CD4-positive, alpha-beta memory T cell (primary cell): ENCODE data around the gene CD55. TPM values are rescaled to one million over a fixed set of nuclear protein-coding genes. Genes with fewer than 3 reads are reported as not detected.
A peak's percentile ranks its signal among the peaks of the same experiment; 100 is the strongest.

ENCODE experiments used
- CTCF ChIA-PET: fragments of 350-600 bp; sonication (Branson Sonifier 250); formaldehyde crosslinking; loops from one replicate; lab custom pipeline; 2021; ENCODE audit warnings: inconsistent platforms; ENCODE audit not compliant: partially characterized antibody; lab: Charles Lee
- POLR2A ChIA-PET: fragments of 350-600 bp; sonication (Branson Sonifier 250); formaldehyde crosslinking; loops from one replicate; lab custom pipeline; 2021; ENCODE audit not compliant: partially characterized antibody; lab: Charles Lee
- DNase-seq, 5 donors: peaks; one replicate each; pipeline versions ENCODE4 v3.0.0 to v3.0.0-alpha.2; 2020 to 2022; ENCODE audit warnings: mixed read lengths in 1 of 5
- H3K27ac ChIP-seq: one replicate; pipeline ENCODE4 v1.7.0; 2013; ENCODE audit warnings: low read depth, low read length
- H3K27me3 ChIP-seq: 2 replicates; pipeline ENCODE4 v1.7.0; 2013; ENCODE audit warnings: mild to moderate bottlenecking, low read length, moderate library complexity; ENCODE audit not compliant: insufficient read depth
- H3K36me3 ChIP-seq: 2 replicates; pipeline ENCODE4 v1.7.0; 2013; ENCODE audit warnings: mild to moderate bottlenecking, low read length, moderate library complexity; ENCODE audit not compliant: insufficient read depth
- H3K4me1 ChIP-seq: 2 replicates; pipeline ENCODE4 v1.7.0; 2013; ENCODE audit warnings: mild to moderate bottlenecking, low read length, moderate library complexity; ENCODE audit not compliant: insufficient read depth
- H3K4me3 ChIP-seq, 2 donors: one replicate each; pipeline ENCODE4 v1.7.0; 2013; ENCODE audit warnings: low read length in 2 of 2, mild to moderate bottlenecking in 1 of 2
- H3K9me3 ChIP-seq, 2 donors: one replicate each; pipeline ENCODE4 v1.7.0; 2013; ENCODE audit warnings: low read length in 2 of 2, control low read depth in 1 of 2; ENCODE audit not compliant: control insufficient read depth in 1 of 2
- H3K27ac Mint-ChIP-seq, 7 donors: one replicate each; pipeline ENCODE4 v1.8.0; 2020 to 2021; ENCODE audit warnings: mixed read lengths in 7 of 7, mild to moderate bottlenecking in 6 of 7, inconsistent platforms in 3 of 7, moderate library complexity in 3 of 7
- H3K27me3 Mint-ChIP-seq, 2 donors: one replicate each; pipeline ENCODE4 v1.8.0; 2020 to 2021; ENCODE audit warnings: mixed read lengths in 2 of 2
- H3K36me3 Mint-ChIP-seq, 2 donors: one replicate each; pipeline ENCODE4 v1.8.0; 2020 to 2021; ENCODE audit warnings: mixed read lengths in 2 of 2, inconsistent platforms in 1 of 2, mild to moderate bottlenecking in 1 of 2
- H3K4me1 Mint-ChIP-seq, 4 donors: one replicate each; pipeline ENCODE4 v1.8.0; 2020 to 2021; ENCODE audit warnings: mixed read lengths in 4 of 4, mild to moderate bottlenecking in 1 of 4
- H3K4me3 Mint-ChIP-seq, 8 donors: one replicate each; pipeline ENCODE4 v1.8.0; 2020 to 2021; ENCODE audit warnings: mixed read lengths in 8 of 8, mild to moderate bottlenecking in 7 of 8, moderate library complexity in 6 of 8, inconsistent platforms in 3 of 8
- H3K9me3 Mint-ChIP-seq, 8 donors: one replicate each; pipeline ENCODE4 v1.8.0; 2020 to 2021; ENCODE audit warnings: mixed read lengths in 8 of 8, mild to moderate bottlenecking in 5 of 8, inconsistent platforms in 3 of 8, moderate library complexity in 1 of 8
- intact Hi-C: fragments of 100-400 bp; cut with micrococcal nuclease; formaldehyde crosslinking; loops from one replicate; pipeline ENCODE4 v1.15.1; 2023
- polyA plus RNA-seq, 2 donors: library from polyadenylated mRNA; unstranded; fragments of 300-500 nt; fragmentation: Illumina TruSeq; gene quantifications; one replicate each; pipeline ENCODE4 v1.2.3, GENCODE V29; 2021
- total RNA-seq, 2 experiments: library from RNA; stranded (reverse); gene quantifications; one replicate each; pipeline ENCODE4 v1.2.3, GENCODE V29; 2021

CD55 gene
- total and polyA plus RNA-seq, 4 experiments from 2014 or later, result 69.0 to 92.1 (median 75.2) TPM

- ChIA-PET CTCF (no interaction called here), POLR2A (no interaction called here)
- Mint-ChIP-seq H3K4me1 (peaks cover 21 to 39% (median 32%) of the 10 kb centered on the region in 4 donors), H3K36me3 (peaks cover 72 to 75% of the 10 kb centered on the region in 2 donors), H3K4me3 (no peak overlapping the region), H3K27me3 (no peaks in the 10 kb centered on the region), H3K27ac (peak overlapping the region in 4 of 7 donors; percentile 2 to 83 (median 32)), H3K9me3 (peaks cover 0 to 6% (median 4%) of the 10 kb centered on the region in 8 donors)
- Histone ChIP-seq H3K4me3 (no peak overlapping the region), H3K9me3 (peaks cover 0 to 2% of the 10 kb centered on the region in 2 donors), H3K27ac (no peak overlapping the region), H3K4me1 (peaks cover 29% of the 10 kb centered on the region), H3K36me3 (peaks cover 62% of the 10 kb centered on the region), H3K27me3 (no peaks in the 10 kb centered on the region)
- intact Hi-C loops, result loop anchor here (10.0 kb wide), 1 partner anchor 47 kb away; no protein-coding TSS in a partner anchor
- peak in 1 of 5 donors; percentile 21 for DNase-seq
These were observed 6.5 kb downstream of the CD55 start for GRCh38 chr1:207328004-207328403.

- Histone ChIP-seq H3K9me3 (peaks cover 0 to 9% of the 10 kb centered on the region in 2 donors), H3K27me3 (no peaks in the 10 kb centered on the region), H3K27ac (no peak overlapping the region), H3K36me3 (peaks cover 64% of the 10 kb centered on the region), H3K4me1 (peaks cover 20% of the 10 kb centered on the region), H3K4me3 (no peak overlapping the region)
- Mint-ChIP-seq H3K27ac (peak overlapping the region in 3 of 7 donors; percentile 24 to 86 (median 63)), H3K36me3 (peaks cover 73 to 79% of the 10 kb centered on the region in 2 donors), H3K9me3 (peaks cover 0 to 16% (median 13%) of the 10 kb centered on the region in 8 donors), H3K4me3 (no peak overlapping the region), H3K27me3 (no peaks in the 10 kb centered on the region), H3K4me1 (peaks cover 20 to 36% (median 28%) of the 10 kb centered on the region in 4 donors)
- ChIA-PET CTCF (interaction anchor here (1.1 kb wide), 1 partner anchor 7 kb away, joined by 3 read pairs; the partner anchor contains the start of gene CD55), POLR2A (interaction anchor here (3.0 kb wide), 1 partner anchor 7 kb away, joined by 21 read pairs; the partner anchor contains the start of gene CD55)
- intact Hi-C loops, result loop anchor here (10.0 kb wide), 1 partner anchor 46 kb away; no protein-coding TSS in a partner anchor
- DNase-seq, result no peak
These were observed 7.5 kb downstream of the CD55 start for GRCh38 chr1:207328908-207329440.

DNA sequence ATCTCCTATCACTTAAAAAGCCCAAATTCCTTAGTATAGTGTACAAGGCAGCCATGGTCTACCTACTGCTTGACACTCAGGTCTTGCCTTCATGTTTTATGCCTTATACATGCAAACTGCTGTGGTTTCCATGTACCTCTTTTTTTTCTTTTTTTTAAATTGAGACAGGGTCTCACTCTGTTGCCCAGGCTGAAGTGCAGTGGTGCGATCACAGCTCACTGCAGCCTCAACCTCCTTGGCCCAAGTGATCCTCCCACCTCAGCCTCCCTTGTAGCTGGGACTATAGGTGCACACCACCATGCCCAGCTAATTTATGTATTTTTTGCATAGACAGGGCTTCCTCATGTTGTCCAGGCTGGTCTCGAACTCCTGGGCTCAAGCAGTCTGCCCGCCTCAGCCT, 8.0 kb downstream of the CD55 start:
- Histone ChIP-seq H3K4me3 (no peak overlapping the region), H3K9me3 (peaks cover 0 to 9% of the 10 kb centered on the region in 2 donors), H3K4me1 (peaks cover 18% of the 10 kb centered on the region), H3K27me3 (no peaks in the 10 kb centered on the region), H3K36me3 (peaks cover 62% of the 10 kb centered on the region), H3K27ac (no peak overlapping the region)
- ChIA-PET CTCF (interaction anchor here (1.1 kb wide), 1 partner anchor 8 kb away, joined by 3 read pairs; the partner anchor contains the start of gene CD55), POLR2A (interaction anchor here (3.0 kb wide), 1 partner anchor 8 kb away, joined by 21 read pairs; the partner anchor contains the start of gene CD55)
- Mint-ChIP-seq H3K9me3 (peaks cover 0 to 20% (median 17%) of the 10 kb centered on the region in 8 donors), H3K27me3 (no peaks in the 10 kb centered on the region), H3K4me1 (peaks cover 22 to 37% (median 29%) of the 10 kb centered on the region in 4 donors), H3K36me3 (peaks cover 75 to 79% of the 10 kb centered on the region in 2 donors), H3K4me3 (no peak overlapping the region), H3K27ac (peak overlapping the region in 3 of 7 donors; percentile 24 to 86 (median 32))
- intact Hi-C loops, result loop anchor here (10.0 kb wide), 1 partner anchor 45 kb away; no protein-coding TSS in a partner anchor
- DNase-seq, result peak in 1 of 5 donors; percentile 11

- H3K36me3 Mint-ChIP-seq, result peaks cover 78 to 82% of the 10 kb centered on the region in 2 donors
- CTCF ChIA-PET, result interaction anchor here (1.1 kb wide), 1 partner anchor 8 kb away, joined by 3 read pairs; the partner anchor contains the start of gene CD55
- no peak for DNase-seq
These were observed 8.7 kb downstream of the CD55 start for GRCh38 chr1:207330011-207330710.

DNA sequence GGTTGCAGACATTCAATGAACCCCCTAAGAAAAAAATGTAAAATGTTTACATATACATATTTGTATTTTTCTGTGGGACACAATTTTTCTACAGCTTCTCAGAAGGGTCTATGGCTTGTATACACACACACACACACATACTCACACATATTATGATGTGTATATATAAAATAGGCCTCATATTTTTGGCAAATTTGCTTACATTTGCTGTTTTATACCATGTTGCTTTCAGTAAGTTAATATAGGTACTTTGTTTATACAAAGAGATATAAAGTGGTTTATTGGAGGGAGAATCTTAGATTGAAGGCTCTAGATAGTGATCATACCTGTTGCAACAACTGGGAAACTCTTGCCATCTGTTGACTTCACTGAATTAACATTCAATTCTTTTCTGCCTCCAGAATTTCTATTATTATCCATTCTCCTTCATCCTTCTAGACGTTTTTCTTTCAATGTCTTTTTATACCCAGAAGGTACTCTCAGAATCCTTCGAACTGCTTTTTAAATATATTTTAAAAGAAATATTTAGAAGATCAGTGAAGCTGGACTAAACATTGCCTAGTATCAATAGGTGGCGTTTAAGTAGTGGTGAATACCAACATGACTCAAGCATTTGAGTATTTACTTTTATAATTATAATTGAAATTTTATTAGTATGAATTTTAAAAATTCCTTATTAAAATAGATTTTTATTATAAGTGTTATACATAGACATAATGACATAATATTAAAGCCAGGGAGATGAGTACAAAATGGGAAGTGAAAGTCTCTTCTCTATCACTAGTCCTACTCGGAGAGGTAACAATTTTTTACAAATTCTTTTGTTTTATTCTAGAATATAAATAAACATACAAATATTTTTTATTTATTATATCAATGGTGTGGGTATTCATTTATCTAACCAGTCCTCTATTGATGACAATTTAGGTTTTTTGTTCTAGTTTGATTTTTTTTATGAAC, 10.2 kb downstream of the CD55 start:
- no peak overlapping the region for H3K4me3 Mint-ChIP-seq
- H3K4me1 Mint-ChIP-seq, result peaks cover 37 to 52% (median 46%) of the 10 kb centered on the region in 4 donors

More at GRCh38 chr1:207330011-207330710, 8.7 kb downstream of the CD55 start:
- no peak overlapping the region for H3K4me3 ChIP-seq
- Mint-ChIP-seq H3K9me3 (peaks cover 0 to 22% (median 19%) of the 10 kb centered on the region in 8 donors), H3K4me1 (peaks cover 27 to 44% (median 35%) of the 10 kb centered on the region in 4 donors), H3K4me3 (no peak overlapping the region), H3K27ac (peak overlapping the region in 3 of 7 donors; percentile 5 to 63 (median 32)), H3K27me3 (no peaks in the 10 kb centered on the region)
- H3K9me3 ChIP-seq, result peaks cover 0 to 9% of the 10 kb centered on the region in 2 donors
- H3K36me3 ChIP-seq, result peaks cover 62% of the 10 kb centered on the region
- intact Hi-C loops, result no loop called here
- H3K4me1 ChIP-seq, result peaks cover 20% of the 10 kb centered on the region
- H3K27ac ChIP-seq, result no peak overlapping the region
- H3K27me3 ChIP-seq, result no peaks in the 10 kb centered on the region
- POLR2A ChIA-PET, result interaction anchor here (3.0 kb wide), 1 partner anchor 9 kb away, joined by 21 read pairs; the partner anchor contains the start of gene CD55

DNA sequence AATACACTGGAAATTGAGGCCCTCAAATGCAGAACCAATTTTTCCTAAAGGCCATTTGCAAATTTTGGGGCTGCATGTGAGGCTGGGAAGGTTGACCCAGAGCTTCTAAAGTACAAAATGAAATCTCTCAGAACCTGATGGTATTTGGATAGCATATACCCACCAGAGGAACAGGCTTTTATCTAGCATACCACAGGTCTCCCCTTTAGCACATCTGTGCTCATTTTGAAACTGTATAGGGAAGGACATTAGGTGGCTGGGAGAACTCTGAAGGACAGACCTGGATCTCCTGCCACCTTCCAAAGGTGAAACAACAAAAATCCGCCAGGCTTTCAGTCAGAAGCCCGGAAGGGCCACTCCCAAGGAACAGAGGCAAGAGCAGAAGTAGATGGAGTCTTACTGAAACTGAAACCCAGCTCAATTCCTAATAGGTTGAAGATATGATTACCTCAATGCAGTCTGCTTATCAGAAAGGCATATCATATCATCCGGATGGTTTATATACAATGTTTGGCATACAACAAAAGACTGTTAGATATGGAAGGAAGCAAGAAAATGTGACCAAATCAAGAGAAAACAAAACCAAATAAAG, 11.6 kb downstream of the CD55 start:
- Histone ChIP-seq H3K4me1 (peaks cover 38% of the 10 kb centered on the region), H3K27me3 (no peaks in the 10 kb centered on the region), H3K4me3 (no peak overlapping the region), H3K27ac (no peak overlapping the region), H3K36me3 (peaks cover 37% of the 10 kb centered on the region), H3K9me3 (peaks cover 0 to 9% of the 10 kb centered on the region in 2 donors)
- Mint-ChIP-seq H3K4me1 (peaks cover 36 to 58% (median 48%) of the 10 kb centered on the region in 4 donors), H3K9me3 (peaks cover 0 to 22% (median 19%) of the 10 kb centered on the region in 8 donors), H3K27ac (peak overlapping the region in 4 of 7 donors; percentile 50 to 82 (median 70)), H3K4me3 (peak overlapping the region in 3 of 8 donors; percentile 21 to 52 (median 34)), H3K36me3 (peaks cover 75 to 76% of the 10 kb centered on the region in 2 donors), H3K27me3 (no peaks in the 10 kb centered on the region)
- ChIA-PET CTCF (interaction anchor here (1.1 kb wide), 1 partner anchor 11 kb away, joined by 3 read pairs; the partner anchor contains the start of gene CD55), POLR2A (interaction anchor here (5.4 kb wide), 1 partner anchor 12 kb away, joined by 78 read pairs; the partner anchor contains the start of gene CD55)
- intact Hi-C loops, result no loop called here
- no peak for DNase-seq

More for the DNA sequence above, 10.2 kb downstream of the CD55 start:
- CTCF ChIA-PET, result no interaction called here
- POLR2A ChIA-PET, result interaction anchor here (3.0 to 5.4 kb wide), 2 partner anchors 10 to 11 kb away, joined by 21 to 78 read pairs; partner anchors contain the start of gene CD55
- H3K27me3 ChIP-seq, result no peaks in the 10 kb centered on the region
- H3K27ac Mint-ChIP-seq, result no peak overlapping the region
- H3K36me3 Mint-ChIP-seq, result peaks cover 77 to 79% of the 10 kb centered on the region in 2 donors
- H3K27ac ChIP-seq, result no peak overlapping the region
- H3K36me3 ChIP-seq, result peaks cover 49% of the 10 kb centered on the region
- no peak for DNase-seq
- H3K4me3 ChIP-seq, result no peak overlapping the region
- H3K9me3 ChIP-seq, result peaks cover 0 to 9% of the 10 kb centered on the region in 2 donors
- intact Hi-C loops, result no loop called here
- peaks cover 30% of the 10 kb centered on the region for H3K4me1 ChIP-seq
- no peaks in the 10 kb centered on the region for H3K27me3 Mint-ChIP-seq
- peaks cover 0 to 22% (median 19%) of the 10 kb centered on the region in 8 donors for H3K9me3 Mint-ChIP-seq
